Gastrocnemius medialis (tissue), 4 donors: ENCODE results near the gene DNM2. TPM values are rescaled to one million over a fixed set of nuclear protein-coding genes. Genes with fewer than 3 reads are reported as not detected.

ENCODE experiments used
- ATAC-seq, 2 donors: fragments of 150-250 bp; one replicate each; pipeline ENCODE4 v1.9.1; 2016
- DNase-seq, 2 donors: peaks; one replicate each; pipeline ENCODE4 v3.0.0-alpha.2; 2019
- H3K27ac ChIP-seq, 4 donors: fragments of 200-600 bp; sonication (generic); 1 replicate in 1 of 4; 2 replicates in 3 of 4; pipeline ENCODE4 v1.5.1; 2016 to 2018; ENCODE audit warnings: mild to moderate bottlenecking in 2 of 4, moderate library complexity in 1 of 4
- H3K27me3 ChIP-seq, 3 donors: fragments of 200-600 bp; sonication (generic) in 2 of 3; 1 replicate in 1 of 3; 2 replicates in 2 of 3; pipeline versions ENCODE4 v1.5.1 to v1.6.0; 2016 to 2019; ENCODE audit warnings: mild to moderate bottlenecking in 1 of 3, moderate library complexity in 1 of 3
- H3K36me3 ChIP-seq, 2 donors: fragments of 200-600 bp; sonication (generic) in 1 of 2; one replicate each; pipeline ENCODE4 v1.5.1; 2017 to 2018
- H3K4me1 ChIP-seq, 2 donors: fragments of 200-600 bp; sonication (generic) in 1 of 2; one replicate each; pipeline ENCODE4 v1.5.1; 2016 to 2017; ENCODE audit warnings: mild to moderate bottlenecking in 2 of 2
- H3K4me3 ChIP-seq, 4 donors: fragments of 200-600 bp; sonication (generic) in 3 of 4; 1 replicate in 1 of 4; 2 replicates in 3 of 4; pipeline ENCODE4 v1.5.1; 2016 to 2019; ENCODE audit warnings: mild to moderate bottlenecking in 2 of 4
- H3K9me3 ChIP-seq, 3 donors: fragments of 200-600 bp; sonication (generic) in 2 of 3; 1 replicate in 1 of 3; 2 replicates in 2 of 3; pipeline ENCODE4 v1.5.1; 2016 to 2019
- CTCF ChIP-seq, 5 experiments: fragments of 450-650 bp in 3 of 5; fragments of 200-600 bp in 2 of 5; sonication (generic) in 2 of 5; IDR thresholded peaks in 4 of 5; conservative IDR thresholded peaks in 1 of 5; 1 replicate in 4 of 5; 2 replicates in 1 of 5; pipeline ENCODE4 v1.5.1; 2016 to 2019; ENCODE audit warnings: antibody characterized with exemption in 5 of 5, mild to moderate bottlenecking in 3 of 5, moderate library complexity in 3 of 5
- POLR2A ChIP-seq, 2 donors: fragments of 450-650 bp; IDR thresholded peaks; one replicate each; pipeline ENCODE4 v1.6.1; 2017; ENCODE audit warnings: antibody characterized with exemption in 2 of 2, mild to moderate bottlenecking in 2 of 2, moderate library complexity in 2 of 2
- in situ Hi-C, 4 donors: fragments of 200-750 bp; cut with MboI; loops; one replicate each; pipeline versions ENCODE4 v1.15.0 to v1.8.0; 2017; ENCODE audit warnings: low sequenced_read_pairs in 4 of 4
- intact Hi-C: fragments of 100-400 bp; cut with DNase I; formaldehyde crosslinking; loops from one replicate; pipeline ENCODE4 v1.15.1; 2023; ENCODE audit warnings: low total_unique reads
- total RNA-seq, 4 donors: library from RNA; depleted of rRNA; stranded (reverse); fragments of >200 nt; gene quantifications; one replicate each; pipeline versions ENCODE4 v1.1.0 to v1.2.3, GENCODE V29; 2016

Gene DNM2
- total RNA-seq, 4 donors from 2014 or later, result 76.2 to 131 (median 108) TPM

DNA sequence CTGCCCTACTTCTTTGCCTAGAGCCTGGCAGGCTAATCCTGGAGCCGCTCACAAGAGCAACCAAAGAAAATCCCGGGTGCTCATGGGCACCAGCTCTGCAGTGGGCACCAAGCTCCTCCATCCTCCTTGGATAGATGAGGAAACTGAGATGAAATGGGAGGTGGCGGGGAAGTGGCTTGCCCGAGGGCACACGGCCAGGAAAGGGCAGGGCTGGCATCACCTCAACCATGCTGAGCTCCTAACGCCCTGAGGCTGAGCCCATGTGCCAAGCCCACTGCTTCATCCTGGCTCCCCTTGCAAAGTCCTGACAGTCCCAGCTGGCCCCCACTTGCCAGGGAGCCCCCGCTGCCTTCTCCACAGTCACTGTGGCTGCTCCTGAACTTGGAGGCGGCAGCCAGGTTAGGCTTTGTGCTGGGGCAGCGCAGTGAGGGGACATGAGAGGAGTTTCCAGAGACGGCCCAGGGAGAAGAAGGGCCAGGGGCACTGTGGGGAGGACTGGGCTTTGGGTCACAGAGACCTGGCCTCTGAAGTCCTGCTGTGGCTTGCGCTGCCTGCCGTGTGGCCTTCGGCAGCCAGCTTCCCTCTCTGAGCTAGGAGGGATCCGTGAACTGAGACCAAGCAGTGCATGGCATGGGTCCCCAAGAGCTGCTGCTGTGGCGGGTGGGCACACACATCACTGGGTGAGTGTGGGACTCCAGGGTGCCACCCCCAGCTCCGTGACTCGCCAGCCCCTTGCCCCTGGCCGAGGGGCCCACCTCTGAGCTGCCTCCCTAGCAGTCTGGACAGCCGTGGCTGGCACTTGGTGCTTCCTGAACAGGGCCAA, 100.6 kb downstream of the DNM2 start:
- Histone ChIP-seq H3K27ac (peak overlapping the region; percentile 56 to 67 (median 65)), H3K9me3 (no peaks in the 10 kb centered on the region), H3K4me3 (peak overlapping the region in 1 of 4 donors; percentile 36), H3K36me3 (peaks cover 0 to 43% of the 10 kb centered on the region in 2 donors), H3K27me3 (no peaks in the 10 kb centered on the region), H3K4me1 (peaks cover 4 to 5% of the 10 kb centered on the region in 2 donors)
- in situ Hi-C loops, result no loop called here
- DNase-seq (no peak), ATAC-seq (no peak)
- TF ChIP-seq CTCF (IDR thresholded peaks at IDR 0.05 in 4 of 5, conservative IDR thresholded peaks at IDR 0.05 in 1 of 5) (no peak), POLR2A (IDR thresholded peaks at IDR 0.05) (no peak)
- intact Hi-C loops, result no loop called here

DNA sequence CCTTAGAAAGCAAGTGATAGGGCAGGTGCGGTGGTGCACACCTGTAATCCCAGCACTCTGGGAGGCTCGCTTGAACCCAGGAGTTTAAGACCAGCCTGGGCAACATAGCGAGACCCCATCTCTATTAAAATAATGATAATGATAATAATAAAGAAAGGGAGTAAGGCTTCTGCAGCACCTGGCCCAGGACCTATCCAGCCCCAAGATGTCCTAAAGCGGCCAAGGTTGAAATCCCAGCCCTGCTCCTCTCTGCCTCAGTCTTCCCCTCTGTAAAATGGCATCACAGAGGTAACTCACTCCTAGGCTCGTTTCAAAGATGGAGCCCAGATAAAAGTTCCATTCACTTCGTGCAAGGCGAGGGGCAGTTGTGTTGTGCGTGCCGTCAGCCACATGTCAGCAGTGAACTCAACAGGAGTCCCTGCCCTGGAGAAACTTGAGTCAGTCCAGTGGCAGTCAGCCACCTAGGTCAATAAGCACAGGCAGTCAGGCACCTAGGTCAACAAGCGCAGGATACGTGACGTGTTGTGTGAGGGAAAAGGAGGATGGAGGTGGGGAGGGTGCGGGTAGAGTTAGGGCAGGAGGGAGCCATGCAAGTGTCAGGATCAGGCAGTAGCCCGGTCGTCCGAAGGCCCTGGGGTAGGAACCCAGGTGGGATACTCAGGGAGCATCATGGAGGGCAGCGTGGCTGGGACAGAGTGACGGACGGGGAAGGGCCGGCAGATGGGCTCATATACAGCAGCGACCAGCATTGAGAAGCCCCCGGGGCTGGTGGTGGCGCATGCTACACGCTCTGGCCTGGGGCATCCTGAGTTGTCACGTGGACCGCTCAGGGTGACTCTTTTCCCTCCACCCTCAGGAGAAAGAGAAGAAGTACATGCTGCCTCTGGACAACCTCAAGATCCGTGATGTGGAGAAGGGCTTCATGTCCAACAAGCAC, 101.5 kb downstream of the DNM2 start:
- DNase-seq, result no peak

GRCh38 chr19:10820173-10820572, 102.3 kb downstream of the DNM2 start:
- intact Hi-C loops (no loop called here), in situ Hi-C loops (no loop called here)
- DNase-seq (no peak), ATAC-seq (no peak)
- H3K27me3 ChIP-seq, result no peaks in the 10 kb centered on the region
- H3K27ac ChIP-seq, result peak overlapping the region in 1 of 4 donors; percentile 50
- no peak for TF ChIP-seq POLR2A (IDR thresholded peaks at IDR 0.05)
- peak in 1 of 5 experiments; percentile 11 for TF ChIP-seq CTCF (IDR thresholded peaks at IDR 0.05 in 4 of 5, conservative IDR thresholded peaks at IDR 0.05 in 1 of 5)
- H3K9me3 ChIP-seq, result no peaks in the 10 kb centered on the region
- peaks cover 4 to 5% of the 10 kb centered on the region in 2 donors for H3K4me1 ChIP-seq
- H3K4me3 ChIP-seq, result no peak overlapping the region
- peaks cover 0 to 50% of the 10 kb centered on the region in 2 donors for H3K36me3 ChIP-seq

More for the DNA sequence above, 101.5 kb downstream of the DNM2 start:
- no peak overlapping the region for H3K4me3 ChIP-seq
- H3K36me3 ChIP-seq, result peaks cover 0 to 49% of the 10 kb centered on the region in 2 donors
- no peaks in the 10 kb centered on the region for H3K27me3 ChIP-seq
- intact Hi-C loops (no loop called here), in situ Hi-C loops (no loop called here)
- TF ChIP-seq CTCF (IDR thresholded peaks at IDR 0.05 in 4 of 5, conservative IDR thresholded peaks at IDR 0.05 in 1 of 5), result no peak
- TF ChIP-seq POLR2A (IDR thresholded peaks at IDR 0.05), result no peak
- H3K4me1 ChIP-seq, result peaks cover 4 to 5% of the 10 kb centered on the region in 2 donors
- no peak for ATAC-seq
- no peak overlapping the region for H3K27ac ChIP-seq
- no peaks in the 10 kb centered on the region for H3K9me3 ChIP-seq

GRCh38 chr19:10823690-10824089, 105.8 kb downstream of the DNM2 start:
- in situ Hi-C loops, result no loop called here
- no peak for ATAC-seq
- intact Hi-C loops, result no loop called here

DNA sequence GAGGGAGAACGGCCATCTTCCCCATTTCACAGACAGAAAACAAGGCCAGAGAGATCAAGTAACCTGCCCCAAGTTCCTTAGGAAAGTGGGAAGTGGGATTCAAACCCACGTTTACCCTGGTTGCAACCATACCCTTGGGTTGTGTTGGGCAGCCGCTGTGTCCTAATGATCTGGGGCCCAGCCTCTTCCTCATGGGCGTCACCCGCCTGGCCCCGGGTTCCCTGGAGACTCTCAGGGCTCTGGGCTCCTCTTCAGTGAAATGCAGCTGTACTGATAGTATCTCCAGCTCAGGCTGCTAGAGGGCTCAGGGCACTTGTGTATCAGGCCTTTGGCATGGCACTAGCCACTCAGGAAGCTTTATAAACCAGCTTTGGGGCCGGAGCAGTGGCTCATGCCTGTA, 108.4 kb downstream of the DNM2 start:
- DNase-seq (no peak), ATAC-seq (no peak)
- H3K36me3 ChIP-seq, result peaks cover 0 to 76% of the 10 kb centered on the region in 2 donors
- in situ Hi-C loops (no loop called here), intact Hi-C loops (no loop called here)
- H3K27ac ChIP-seq, result no peak overlapping the region
- no peaks in the 10 kb centered on the region for H3K4me1 ChIP-seq
- H3K9me3 ChIP-seq, result no peaks in the 10 kb centered on the region
- TF ChIP-seq POLR2A (IDR thresholded peaks at IDR 0.05) (no peak), CTCF (IDR thresholded peaks at IDR 0.05 in 4 of 5, conservative IDR thresholded peaks at IDR 0.05 in 1 of 5) (no peak)
- no peak overlapping the region for H3K4me3 ChIP-seq
- H3K27me3 ChIP-seq, result no peaks in the 10 kb centered on the region

More at GRCh38 chr19:10823690-10824089, 105.8 kb downstream of the DNM2 start:
- no peak for TF ChIP-seq POLR2A (IDR thresholded peaks at IDR 0.05)
- no peaks in the 10 kb centered on the region for H3K9me3 ChIP-seq
- no peaks in the 10 kb centered on the region for H3K27me3 ChIP-seq
- no peak for DNase-seq
- peaks cover 4 to 5% of the 10 kb centered on the region in 2 donors for H3K4me1 ChIP-seq
- H3K36me3 ChIP-seq, result peaks cover 0 to 68% of the 10 kb centered on the region in 2 donors
- H3K4me3 ChIP-seq, result no peak overlapping the region
- H3K27ac ChIP-seq, result no peak overlapping the region
